ENCODE measurements around the gene ECM2.
"Not testable (repeated sequence)": the region's sequence is repeated elsewhere in the genome, so short reads cannot be mapped to it uniquely, and the experiment has no call there.

Gene ECM2

DNA sequence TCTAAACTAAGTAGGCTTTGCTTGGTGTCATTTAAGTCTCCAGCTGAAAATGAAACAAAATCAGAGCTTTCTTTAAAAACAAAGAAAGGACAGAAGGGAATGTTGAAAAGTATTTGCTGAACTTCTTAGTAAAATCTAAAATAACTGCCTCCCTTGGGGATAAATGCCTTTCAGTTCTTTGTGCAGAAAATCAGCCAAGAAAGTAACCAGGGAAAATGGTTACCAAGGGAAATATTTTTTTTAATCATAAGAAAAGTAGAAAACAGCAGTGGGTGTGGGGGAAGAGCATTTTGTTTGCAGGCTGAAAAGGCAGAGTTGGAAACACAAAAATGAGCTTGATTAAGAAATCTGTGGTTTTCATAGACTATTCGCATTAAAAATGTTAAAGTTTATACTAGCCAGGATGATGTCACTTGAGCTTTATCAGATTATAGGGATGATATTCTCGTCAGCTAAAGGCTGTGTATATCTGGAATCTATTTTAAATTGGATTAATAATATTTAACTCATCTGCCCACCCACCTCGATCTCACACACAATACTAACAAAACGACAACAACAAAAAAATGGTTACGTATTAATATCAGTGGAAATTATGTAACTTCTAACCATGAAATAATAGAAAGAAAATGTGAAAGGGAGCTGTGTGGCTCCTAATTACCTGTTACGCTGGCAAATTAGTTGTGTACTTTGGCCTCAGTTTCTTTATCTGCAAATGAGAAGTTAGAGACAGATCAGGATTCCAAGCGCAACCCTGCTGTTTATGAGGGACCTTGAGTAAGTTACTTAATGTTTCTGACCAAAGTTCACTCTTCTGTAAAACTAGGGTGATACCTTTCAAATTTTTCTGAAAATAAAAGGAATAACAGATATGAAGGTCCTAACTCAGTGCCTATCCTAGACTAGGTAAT is at the start of gene ECM2:
TSS of gene ECM2 (minus strand) at position 51 of the 911 bp plus-strand sequence. CDS start 13,124 bp downstream, outside the sequence.
- DNase-seq: no peak

- DNase-seq: no peak
Measured at GRCh38 chr9:92576175-92576574, 40.4 kb upstream of the ECM2 start.

DNA sequence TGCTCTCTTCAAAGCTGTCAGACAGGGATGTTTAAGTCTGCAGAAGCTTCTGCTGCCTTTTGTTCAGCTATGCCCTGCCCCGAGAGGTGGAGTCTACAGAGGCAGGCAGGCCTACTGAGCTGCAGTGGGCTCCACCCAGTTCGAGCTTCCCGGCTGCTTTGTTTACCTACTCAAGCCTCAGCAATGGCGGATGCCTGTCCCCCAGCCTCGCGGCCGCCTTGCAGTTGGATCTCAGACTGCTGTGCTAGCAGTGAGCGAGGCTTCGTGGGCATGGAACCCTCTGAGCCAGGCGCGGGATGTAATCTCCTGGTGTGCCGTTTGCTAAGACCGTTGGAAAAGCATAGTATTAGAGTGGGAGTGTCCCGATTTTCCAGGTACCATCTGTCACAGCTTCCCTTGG is 37.8 kb upstream of the ECM2 start:
- not testable (repeated sequence) for DNase-seq

GRCh38 chr9:92571871-92572270 is 36.1 kb upstream of the ECM2 start:
- DNase-seq: not testable (repeated sequence)

DNA sequence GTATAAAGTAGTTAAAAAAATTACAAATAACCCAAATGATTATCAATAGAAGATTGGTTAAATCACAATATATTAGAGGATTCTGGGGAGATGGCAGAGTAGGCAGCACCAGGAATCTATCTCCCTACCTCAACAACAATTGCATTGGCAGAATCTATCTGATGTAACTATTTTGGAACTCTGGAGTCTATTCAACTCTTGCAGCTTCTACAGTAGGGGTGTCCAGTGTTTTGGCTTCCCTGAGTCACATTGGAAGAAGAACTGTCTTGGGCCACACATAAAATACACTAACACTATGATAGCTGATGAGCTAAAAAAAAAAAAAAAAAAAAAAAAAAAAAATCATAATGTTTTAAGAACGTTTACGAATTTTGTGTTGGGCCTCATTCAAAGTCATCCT is 29.2 kb upstream of the ECM2 start:
- DNase-seq: no peak

GRCh38 chr9:92564504-92564903 is 28.7 kb upstream of the ECM2 start:
- DNase-seq: no peak

DNA sequence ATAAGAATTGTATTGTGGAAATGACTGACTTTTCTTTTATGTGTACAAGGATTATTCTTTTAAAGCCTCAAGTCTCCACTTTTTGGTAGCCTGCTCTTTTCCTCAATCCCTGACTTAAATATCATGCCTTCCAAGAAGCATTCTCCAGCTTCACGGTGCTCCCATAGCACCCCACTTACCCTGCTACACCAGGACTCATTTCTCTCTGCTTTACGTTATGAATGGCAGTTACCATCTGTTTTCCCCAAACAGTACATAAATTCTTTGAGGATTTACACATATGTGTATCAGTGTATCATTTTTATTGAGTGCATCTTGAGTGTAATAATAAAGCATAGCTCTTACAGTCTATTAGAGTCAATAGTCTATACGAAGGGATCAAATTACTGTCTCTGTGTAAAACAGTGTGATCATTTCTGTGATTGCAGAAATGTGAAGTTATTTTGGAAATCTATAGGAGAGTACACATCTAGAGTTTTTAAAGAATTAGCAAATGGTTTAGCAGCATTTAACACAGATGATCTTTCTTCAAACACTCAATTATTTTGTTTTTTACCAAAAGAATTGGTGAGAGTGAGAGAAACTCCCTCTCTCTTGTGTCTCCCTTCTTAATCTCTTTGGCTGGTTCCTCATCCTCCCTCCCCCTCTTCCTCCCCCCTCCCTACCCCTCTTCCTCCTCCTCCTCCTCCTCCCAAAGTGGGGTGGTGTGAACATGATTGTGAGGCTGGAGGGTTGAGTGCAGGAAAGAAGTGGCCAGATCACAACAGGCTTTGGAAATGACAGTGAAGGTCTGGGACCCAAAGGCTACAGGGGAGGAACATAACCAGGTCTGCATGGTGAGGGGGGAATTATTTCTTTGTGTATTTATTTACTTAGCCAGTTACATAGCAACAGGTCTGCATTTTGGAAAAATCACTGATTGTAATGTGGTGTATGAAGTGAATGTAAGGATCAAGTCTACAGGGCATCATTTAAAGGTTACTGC is 27.6 kb upstream of the ECM2 start:
- no peak for DNase-seq

DNA sequence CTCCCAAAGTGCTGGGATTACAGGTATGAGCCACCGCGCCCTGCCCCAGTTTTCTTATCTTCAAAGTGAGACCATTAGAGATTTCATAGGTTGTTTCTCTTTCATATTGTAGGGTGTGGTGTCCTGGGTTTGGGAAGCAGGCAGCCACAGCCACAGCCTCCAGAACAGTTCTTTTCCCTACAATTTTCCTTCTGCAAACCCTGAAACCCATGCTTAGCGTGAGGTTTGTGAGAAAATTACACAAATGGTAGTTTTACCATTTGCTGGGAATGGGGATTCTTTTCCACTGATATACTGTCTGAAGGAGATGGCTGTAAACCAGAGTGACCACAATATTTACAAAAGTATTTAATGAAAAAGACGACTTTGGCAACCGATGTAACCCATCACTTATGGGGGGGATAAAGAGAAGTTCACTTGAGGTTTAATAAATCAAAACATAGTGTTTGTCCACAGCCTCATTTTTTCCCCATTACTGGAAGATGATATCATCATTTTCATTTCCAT is 26.7 kb upstream of the ECM2 start:
- no peak for DNase-seq

DNA sequence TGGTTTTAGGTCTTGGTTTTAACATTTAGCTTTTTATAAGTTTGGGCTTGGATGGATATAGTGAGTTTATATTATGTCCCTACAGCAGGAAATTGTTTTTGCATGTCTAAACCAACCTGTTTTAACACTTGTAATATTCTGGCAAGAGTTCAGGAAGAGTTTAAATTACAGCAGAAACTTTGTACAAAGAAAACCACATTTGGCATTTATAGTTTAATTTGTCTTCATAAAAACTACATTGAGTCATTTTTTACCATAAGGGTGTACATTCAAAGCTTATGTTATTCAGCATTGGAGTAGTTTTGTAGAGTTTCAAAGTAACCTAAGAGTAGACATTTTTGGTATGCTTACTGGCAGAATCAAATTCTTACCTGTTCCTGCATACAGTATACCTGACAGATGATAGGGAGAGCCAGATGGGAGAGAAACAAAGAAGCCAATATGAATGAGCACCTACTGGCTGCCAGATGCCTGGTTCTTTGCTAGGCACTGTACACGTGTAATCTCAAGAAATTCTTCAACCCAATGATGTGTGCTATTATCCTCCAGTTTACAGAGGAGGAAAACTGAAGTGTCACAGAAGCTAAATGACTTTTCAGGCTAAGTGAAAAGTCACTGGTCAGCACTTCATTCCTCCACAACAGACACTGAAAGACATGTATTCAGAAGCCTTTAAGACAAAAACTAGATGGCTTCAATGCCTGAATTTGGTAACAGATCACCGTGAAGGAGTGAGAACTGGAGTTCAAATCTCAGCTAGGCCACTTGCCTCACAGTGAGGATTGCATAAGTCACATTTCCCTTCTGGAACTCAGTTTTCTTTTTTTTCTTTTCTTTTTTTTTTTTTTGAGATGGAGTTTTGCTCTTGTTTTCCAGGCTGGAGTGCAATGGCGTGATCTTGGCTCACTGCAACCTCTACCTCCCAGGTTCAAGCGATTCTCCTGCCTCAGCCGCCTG is 25.9 kb upstream of the ECM2 start:
- no peak for DNase-seq

DNA sequence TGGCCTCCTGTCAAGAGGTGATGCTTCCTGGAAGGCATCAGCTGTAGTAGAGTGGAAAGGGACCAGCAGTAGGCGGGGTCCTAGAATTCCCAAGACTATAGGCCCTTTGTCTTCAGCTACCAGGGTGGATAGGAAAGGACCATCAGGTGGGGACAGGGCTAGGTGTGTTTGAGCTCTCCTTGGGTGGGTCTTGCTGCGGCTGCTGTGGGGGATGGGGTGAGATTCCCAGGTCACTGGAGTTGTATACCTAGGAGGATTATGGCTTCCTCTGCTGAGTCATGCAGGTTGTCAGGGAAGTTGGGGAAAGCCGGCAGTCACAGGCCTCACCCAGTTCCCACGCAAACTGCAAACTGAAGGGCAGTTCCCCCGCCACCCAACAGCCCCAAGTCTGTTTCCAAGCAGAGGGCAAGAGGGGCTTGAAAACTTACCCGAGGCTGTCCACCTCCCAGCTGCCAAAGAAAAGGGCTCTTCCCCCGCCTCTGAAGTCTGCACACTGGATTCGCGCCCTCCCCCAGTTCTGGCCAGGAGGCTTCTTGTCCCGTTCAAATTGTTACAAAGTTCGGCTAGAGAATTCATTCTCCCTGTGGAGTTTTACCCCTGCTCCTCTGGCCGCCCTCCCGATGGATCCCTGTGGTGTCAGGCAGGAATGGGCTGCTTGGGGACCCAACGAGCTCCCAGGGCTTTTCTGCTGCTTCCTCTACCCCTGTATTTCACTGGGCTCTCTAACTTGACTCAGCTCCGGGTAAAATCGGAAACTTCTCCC is 23.0 kb upstream of the ECM2 start:
- no peak for DNase-seq

DNA sequence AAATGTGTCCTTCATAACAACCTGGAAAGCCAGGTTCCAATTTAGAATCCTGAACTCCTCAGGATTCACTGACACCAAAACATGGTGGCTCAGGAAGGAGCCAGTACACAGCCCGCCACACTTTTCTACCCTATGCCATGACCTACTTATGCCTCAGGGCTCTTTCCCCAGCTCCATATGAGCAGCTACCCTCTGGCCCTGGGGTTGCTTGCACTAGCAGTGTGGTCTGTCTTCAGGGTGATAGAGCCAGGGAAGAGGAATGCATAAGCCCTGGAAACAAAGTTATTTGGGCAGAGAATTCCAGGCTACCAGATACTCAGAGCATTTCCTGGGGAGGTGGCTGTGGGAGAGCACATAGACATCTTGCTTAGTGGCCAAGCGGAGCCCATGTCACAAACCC is 15.0 kb upstream of the ECM2 start:
- no peak for DNase-seq

GRCh38 chr9:92547356-92547755 is 11.6 kb upstream of the ECM2 start:
- no peak for DNase-seq

DNA sequence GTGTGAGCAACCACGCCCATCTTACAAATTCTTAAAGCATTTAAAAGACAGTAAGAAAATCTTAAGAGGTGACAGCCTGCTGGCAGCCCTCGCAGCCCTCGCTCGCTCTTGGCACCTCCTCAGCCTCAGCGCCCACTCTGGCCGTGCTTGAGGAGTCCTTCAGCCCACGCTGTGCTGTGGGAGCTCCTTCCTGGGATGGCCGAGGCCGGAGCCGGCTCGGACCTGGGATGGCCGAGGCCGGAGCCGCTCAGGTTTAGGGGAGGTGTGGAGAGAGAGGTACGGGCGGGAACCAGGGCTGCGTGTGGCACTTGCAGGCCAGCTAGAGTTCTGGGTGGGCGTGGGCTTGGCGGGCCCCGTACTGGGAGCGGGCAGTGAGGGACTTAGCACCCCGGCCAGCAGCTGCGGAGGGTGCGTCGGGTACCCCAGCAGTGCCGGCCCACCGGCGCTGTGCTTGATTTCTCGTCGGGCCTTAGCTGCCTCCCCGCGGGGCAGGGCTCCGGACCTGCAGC is 9.3 kb upstream of the ECM2 start:
- DNase-seq: no peak

DNA sequence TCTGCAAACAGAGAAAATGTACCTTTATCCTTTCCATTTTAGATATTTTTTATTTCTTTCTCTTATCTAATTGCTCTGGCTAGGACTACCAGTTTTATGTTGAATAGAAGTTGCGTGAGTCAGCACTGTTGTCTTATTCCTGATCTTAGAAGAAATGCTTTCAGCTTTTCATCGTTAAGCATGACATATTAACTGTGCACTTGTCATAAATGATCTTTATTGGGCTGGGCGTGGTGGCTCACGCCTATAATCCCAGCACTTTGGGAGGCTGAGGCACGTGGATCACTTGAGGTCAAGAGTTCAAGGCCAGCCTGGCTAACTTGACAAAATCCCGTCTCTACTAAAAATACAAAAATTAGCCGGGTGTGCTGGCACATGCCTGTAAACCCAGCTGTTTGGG is 8.2 kb upstream of the ECM2 start:
- no peak for DNase-seq

- no peak for DNase-seq
Measured at GRCh38 chr9:92538541-92538940, 2.8 kb upstream of the ECM2 start.

GRCh38 chr9:92534674-92535073 is 1.1 kb downstream of the ECM2 start:
- no peak for DNase-seq

GRCh38 chr9:92534204-92534603 is 1.6 kb downstream of the ECM2 start:
- DNase-seq: no peak

DNA sequence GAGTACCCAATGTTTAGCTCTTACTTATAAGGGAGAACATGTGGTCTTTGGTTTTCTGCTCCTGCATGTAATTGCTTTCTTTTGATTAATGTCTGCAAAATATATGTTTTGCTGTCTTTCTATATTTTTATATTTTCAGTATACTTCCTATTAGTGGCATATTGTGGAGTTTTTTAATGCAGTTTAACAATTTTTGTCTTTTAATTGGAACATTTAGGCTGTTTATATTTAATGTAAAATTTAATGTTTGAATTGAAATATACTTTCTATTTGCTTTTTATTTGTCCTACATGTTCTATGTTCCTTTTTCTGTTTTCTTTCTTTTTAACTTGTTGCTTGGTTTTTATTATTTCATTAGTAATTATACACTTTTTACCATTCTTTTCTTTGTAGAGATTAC is 4.9 kb downstream of the ECM2 start:
- no peak for DNase-seq

GRCh38 chr9:92529124-92529523 is 6.7 kb downstream of the ECM2 start:
- no peak for DNase-seq

- no peak for DNase-seq
Measured at GRCh38 chr9:92528522-92528849, 7.3 kb downstream of the ECM2 start.

- no peak for DNase-seq
Measured at GRCh38 chr9:92527832-92528521, 7.8 kb downstream of the ECM2 start.
